C1 segment of cervical spinal cord (tissue), 14 donors: ENCODE results near the gene RHOXF2B.
"Not testable (repeated sequence)": the region's sequence is repeated elsewhere in the genome, so short reads cannot be mapped to it uniquely, and the experiment has no call there.

Experiments used
- DNase-seq, 14 donors: peaks; one replicate each; lab custom pipeline; 2025; lab: John Stamatoyannopoulos, UW

The RHOXF2B gene

GRCh38 chrX:120077590-120077989 is at the start of gene RHOXF2B:
RHOXF2B (minus strand) TSS chrX:120077690; CDS start chrX:120077552, 138 bp downstream.
- not testable (repeated sequence) for DNase-seq

DNA sequence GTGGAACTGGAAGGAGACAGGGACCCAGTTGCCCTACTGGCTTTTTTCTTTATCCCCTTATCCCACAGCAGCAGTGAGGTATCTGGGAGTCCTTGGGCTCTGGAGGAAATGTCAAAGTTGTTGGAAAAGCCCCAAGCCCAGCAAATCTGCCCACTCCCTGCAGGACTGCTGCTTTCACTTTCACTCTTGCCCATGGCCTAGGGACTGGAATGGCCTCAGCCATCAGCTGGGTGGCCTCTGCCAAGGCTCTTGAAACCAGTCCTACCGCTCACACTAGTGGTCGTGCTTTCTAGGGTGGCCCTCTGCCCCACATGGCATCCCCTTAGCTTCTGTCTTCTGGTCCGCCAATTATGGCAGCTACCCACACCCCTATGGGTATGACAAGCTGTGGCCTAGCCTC is 48.0 kb upstream of the RHOXF2B start:
- peak in 1 of 14 donors; percentile 5 for DNase-seq

DNA sequence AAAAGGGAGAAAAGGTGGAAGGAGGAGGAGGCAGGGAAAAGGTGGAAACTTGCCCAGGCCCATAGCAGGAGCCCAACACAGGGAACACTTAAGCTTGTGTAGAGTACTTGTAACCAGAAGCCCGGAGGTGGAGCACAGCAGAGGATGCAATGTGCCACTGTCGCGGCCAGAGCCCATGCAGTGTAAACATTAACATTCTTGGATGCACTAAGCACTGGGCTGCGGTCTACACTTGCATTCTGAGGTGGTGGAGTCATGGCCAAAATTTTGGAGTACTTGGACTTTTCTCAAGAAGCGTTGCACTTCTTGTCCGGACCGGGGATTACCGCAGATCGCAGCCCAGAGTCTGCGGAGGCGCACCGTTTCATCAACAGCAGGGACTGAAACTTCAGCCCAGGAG is 42.7 kb upstream of the RHOXF2B start:
- no peak for DNase-seq

GRCh38 chrX:120115438-120115963 is 38.0 kb upstream of the RHOXF2B start, which contains the start of gene RHOXF1:
RHOXF1 (minus strand) TSS chrX:120115913; CDS start chrX:120115862, 51 bp downstream.
- no peak for DNase-seq

DNA sequence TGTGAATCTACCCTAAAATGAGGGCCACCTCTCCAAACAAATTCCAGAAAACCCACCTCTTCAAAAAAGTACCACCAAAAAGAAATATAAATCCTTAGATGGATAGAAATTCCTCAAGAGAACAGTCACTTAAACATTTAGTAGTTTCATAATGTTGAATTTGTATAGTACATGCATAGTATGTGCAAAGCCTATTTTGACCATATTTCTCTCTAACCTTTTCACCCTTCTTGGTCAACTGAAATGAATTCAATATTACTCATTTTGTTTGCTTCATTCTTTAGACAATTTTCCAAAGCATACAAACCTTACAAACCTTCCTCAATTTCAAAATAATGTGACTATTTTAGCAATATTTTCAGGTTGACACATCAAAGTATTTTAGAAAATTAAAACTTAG is 34.1 kb upstream of the RHOXF2B start:
- DNase-seq: no peak

GRCh38 chrX:120109378-120109777 is 31.9 kb upstream of the RHOXF2B start:
- DNase-seq: no peak

DNA sequence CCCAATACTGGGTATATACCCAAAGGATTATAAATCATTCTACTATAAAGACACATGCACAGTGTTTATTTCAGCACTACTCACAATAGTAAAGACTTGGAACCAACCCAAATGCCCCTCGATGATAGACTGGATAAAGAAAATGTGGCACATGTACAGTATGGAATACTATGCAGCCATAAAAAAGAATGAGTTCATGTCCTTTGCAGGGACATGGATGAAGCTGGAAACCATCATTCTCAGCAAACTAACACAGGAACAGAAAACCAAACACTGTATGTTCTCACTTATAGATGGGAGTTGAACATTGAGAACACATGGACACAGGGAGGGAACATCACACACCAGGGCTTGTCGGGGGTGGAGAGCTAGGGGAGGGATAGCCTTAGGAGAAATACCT is 27.2 kb upstream of the RHOXF2B start:
- DNase-seq: not testable (repeated sequence)

DNA sequence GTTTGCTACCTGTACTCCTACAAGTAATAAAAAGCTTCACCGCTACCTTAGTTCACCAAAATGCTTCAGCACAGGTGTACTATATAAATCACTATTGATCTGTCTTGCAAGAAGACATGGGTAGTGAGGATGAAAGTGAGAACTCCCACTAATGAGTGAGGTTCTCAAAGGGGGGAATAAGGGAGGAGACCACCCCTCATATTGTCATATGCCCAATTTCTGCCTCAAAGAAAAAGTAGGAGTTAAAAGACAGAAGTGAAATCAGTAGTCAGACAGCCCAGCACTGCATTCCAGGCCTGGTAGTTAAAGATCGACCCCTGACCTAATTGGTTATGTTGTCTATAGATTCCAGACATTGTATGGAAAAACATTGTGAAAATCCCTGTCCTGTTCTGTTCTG is 23.6 kb upstream of the RHOXF2B start:
- DNase-seq: not testable (repeated sequence)

DNA sequence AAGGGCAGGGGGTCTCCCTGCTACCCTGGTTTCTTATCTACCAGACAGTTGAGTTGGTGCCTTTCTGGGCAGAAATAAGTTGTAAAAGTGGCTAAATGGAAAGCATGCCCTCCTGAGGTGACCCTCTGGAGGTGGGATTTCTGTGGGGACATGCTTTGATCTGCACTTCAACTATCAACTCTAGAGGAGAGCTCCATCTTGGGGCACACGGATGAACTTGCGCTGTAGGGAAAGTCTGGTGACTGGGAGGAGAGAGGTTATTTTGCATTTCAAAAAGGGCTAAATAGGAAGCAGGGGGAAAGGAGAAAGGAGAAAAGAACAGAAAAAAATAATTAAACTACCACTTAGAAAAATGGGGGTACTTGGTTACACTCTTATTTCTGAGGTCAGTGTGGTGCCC is 12.7 kb upstream of the RHOXF2B start:
- DNase-seq: no peak

GRCh38 chrX:120087289-120088017 is 10.0 kb upstream of the RHOXF2B start:
- DNase-seq: no peak

DNA sequence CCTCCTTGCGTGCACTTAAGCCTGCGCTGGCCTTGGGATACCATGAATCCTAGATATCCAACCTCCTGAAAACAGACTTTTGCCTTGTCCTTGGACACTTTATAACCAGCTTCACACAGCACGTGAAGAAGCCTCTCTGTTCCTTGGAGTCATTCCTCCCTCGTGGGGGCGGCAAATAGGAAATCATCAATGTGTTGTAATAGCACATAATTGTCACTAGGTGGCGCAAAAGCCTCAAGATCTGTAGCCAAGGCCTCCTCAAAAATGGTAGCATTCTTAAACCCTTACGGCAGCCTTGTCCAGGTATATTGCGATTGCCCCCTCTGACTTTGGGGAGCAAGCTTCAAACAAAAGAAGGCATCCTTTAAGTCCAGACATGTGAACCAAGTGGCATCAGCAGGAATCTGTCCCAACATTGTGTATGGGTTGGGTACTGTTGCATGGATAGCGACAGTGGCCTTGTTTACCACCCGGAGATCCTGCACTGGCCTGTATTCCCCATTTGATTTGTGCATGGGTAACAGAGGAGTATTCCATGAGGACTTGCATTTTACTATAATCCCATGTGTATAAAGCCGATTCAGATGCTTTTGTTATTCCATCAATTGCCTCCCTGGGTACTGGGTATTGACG is 8.2 kb upstream of the RHOXF2B start:
- not testable (repeated sequence) for DNase-seq

GRCh38 chrX:120066169-120066568 is 11.3 kb downstream of the RHOXF2B start:
- not testable (repeated sequence) for DNase-seq

DNA sequence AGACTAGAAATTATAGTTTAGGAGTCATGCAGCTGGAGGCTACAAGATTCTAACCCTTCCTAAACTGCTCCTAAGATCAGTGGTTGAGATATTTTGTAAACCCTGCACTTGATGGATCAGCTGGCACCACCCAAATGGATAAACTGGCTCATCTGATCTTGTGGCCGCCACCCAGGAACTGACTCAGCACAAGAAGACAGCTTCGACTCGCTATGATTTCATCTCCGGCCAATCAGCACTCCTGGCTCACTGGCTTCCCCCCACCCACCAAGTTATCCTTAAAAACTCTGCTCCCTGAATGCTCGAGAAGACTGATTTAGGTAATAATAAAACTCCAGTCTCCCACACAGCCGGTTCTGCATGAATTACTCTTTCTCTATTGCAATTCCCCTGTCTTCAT is 34.8 kb downstream of the RHOXF2B start:
- not testable (repeated sequence) for DNase-seq

- not testable (repeated sequence) for DNase-seq
Measured at GRCh38 chrX:120042247-120042646, 35.2 kb downstream of the RHOXF2B start.

DNA sequence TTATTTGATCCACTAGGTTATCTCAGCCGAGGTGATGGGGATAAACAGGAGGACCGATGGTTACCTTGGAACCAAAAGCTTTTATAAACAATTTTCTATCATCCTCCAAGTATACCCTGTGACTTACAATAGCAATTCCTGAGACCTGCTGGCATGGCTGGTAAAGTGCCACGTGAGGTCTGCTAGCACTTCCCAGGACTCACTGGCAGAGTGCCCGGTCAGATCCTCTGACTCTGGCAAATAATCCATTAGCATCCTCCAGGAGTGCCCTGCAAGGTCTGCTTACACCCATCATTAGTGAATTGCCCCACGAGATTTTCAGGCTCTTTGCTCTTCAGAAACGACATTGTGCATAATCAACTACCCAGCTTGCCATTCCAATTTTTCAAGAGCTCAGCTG is 37.3 kb downstream of the RHOXF2B start:
- DNase-seq: not testable (repeated sequence)

DNA sequence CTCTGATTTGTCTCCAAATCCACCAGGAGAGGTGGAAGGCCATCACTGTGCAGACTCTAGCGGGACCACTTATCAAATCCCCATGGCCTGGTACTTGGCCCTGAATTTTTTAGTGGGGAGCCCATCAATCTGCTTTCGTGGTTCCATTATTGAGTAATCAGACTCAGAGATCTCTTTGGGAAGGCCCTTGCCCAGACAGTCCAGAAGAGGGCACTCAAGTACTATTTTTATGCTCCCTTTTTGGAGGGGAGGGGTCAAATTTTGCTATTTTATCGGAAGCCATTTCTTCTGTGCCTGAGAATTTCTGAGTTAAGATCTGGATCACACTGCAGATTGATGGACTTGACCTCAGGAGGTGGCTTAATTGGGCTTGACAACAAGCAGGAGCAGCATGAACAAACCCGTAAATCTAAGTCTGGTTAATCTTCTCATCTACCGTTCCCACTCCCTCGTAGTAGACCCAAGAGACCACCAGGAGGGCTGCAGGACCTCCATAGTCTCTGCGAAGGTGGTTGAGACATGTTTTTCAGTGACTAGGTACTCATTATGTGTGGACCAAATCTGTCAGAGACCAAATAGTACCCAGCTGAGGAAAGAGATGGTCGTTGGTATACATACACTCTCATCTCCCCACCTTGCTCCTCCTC is 38.3 kb downstream of the RHOXF2B start:
- not testable (repeated sequence) for DNase-seq

DNA sequence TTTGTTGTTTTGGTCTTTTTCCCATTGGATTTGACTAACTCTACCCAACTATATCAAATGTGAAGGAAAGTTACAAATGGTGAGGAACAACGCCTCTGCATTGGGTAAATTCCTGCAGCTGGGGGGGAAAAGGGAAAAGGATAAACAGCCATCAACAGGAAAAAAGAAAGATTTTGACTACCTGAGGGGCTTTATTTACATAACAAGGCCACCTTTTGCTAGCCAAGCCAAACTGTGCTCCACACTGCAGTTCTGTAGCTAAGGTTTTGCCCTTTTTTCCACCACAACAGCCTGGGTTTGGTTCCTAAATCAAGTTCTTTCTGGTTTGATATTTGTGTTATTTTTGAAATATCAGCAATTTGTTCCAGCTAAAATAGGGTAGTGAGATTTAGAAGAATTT is 40.8 kb downstream of the RHOXF2B start:
- DNase-seq: no peak

DNA sequence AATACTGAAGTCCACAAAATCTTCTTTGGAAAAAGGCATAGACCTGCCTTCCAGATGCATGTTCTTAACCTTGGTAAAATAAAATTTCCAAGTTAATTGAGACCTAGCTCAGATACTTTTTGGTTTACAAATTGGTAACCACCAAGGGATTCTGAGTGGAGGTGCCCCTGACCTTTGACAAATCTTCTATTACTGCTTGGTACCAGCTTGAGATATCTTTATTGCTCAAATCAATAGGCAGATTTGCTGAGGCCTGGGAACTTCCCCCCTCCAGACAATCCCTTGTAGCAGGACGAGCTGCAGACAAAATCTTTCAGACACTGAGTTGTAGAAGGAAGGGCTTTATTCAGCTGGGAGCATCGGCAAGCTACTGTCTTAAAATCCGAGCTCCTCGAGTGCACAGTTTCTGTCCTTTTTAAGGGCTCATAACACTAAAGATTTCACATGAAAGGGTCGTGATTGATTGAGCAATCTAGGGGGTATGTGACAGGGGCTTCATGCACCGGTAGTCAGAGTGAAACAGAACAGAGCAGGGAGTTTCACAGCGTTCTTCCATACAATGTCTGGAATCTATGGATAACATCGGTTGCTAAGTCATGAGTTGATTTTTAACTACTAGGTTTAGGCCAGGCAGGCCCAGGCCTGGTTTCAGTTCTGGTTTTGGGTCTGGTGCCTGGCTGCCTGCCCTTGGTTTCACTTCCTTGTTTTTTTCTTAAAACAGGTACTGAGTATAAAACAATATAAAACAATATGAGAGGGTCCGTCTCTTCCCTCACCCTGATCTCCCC is 41.8 kb downstream of the RHOXF2B start:
- DNase-seq: peak in 4 of 14 donors; percentile 1 to 11 (median 8)

- no peak for DNase-seq
Measured at GRCh38 chrX:120029354-120029753, 48.1 kb downstream of the RHOXF2B start.

DNA sequence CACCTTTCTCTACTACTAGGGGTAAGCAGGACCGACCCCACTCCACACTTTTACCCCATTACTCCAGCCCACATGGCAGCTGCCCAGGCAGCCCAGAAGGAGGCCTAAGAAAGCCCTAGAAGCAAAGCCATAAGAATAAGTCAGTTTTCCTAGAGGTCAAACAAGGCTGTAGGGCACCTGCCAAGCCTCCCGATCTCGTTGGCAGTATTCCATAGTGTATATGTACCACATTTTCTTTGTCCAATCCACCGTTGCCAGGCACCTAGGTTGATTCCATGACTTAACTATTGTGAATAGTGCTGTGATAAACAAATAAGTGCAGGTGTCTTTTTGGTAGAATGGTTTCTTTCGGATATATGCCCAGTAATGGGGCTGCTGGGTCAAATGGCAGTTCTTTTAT is 54.2 kb downstream of the RHOXF2B start:
- DNase-seq: no peak

- no peak for DNase-seq
Measured at GRCh38 chrX:120022763-120023162, 54.7 kb downstream of the RHOXF2B start.
